GM23338 (cell line): ENCODE measurements around the gene LXN.

ENCODE experiments used
- CREB1 ChIP-seq: fragments of 250-450 bp; sonication (Bioruptor Pico); IDR thresholded peaks from 2 replicates; pipeline ENCODE4 v1.5.0; 2020; ENCODE audit warnings: low read depth, mild to moderate bottlenecking, moderate library complexity
- EZH2 ChIP-seq: fragments of 200-600 bp; sonication (generic); IDR thresholded peaks from one replicate; pipeline ENCODE4 v1.8.0; 2017; ENCODE audit warnings: antibody characterized with exemption, mild to moderate bottlenecking, low read depth; ENCODE audit not compliant: unreplicated experiment
- EZH2phosphoT487 ChIP-seq: fragments of 200-600 bp; sonication (generic); IDR thresholded peaks from one replicate; pipeline ENCODE4 v1.8.1; 2018; ENCODE audit warnings: antibody characterized with exemption; ENCODE audit not compliant: unreplicated experiment
- JUNB ChIP-seq: IDR thresholded peaks from one replicate; pipeline ENCODE4 v1.6.1; 2016; ENCODE audit warnings: antibody characterized with exemption; ENCODE audit not compliant: unreplicated experiment
- POLR2AphosphoS5 ChIP-seq: IDR thresholded peaks from 2 replicates; pipeline ENCODE4 v1.6.1; 2016; ENCODE audit warnings: antibody characterized with exemption, low read depth
- TF ChIP-seq, protein P1 (sequence below), 2 experiments: fragments of 200-600 bp in 1 of 2; sonication (generic) in 1 of 2; conservative IDR thresholded peaks; 2 replicates each; pipeline versions ENCODE4 v1.5.1 to v1.6.1; 2016 to 2017; ENCODE audit warnings: antibody characterized with exemption in 2 of 2, low read depth in 2 of 2, mild to moderate bottlenecking in 2 of 2, moderate library complexity in 1 of 2
- TF ChIP-seq, protein P2 (sequence below): IDR thresholded peaks from one replicate; pipeline ENCODE4 v1.6.1; 2018; ENCODE audit warnings: antibody characterized with exemption; ENCODE audit not compliant: unreplicated experiment
- TF ChIP-seq, protein P3 (sequence below): IDR thresholded peaks from 2 replicates; pipeline ENCODE4 v1.6.1; 2016; ENCODE audit warnings: antibody characterized with exemption

DNA sequence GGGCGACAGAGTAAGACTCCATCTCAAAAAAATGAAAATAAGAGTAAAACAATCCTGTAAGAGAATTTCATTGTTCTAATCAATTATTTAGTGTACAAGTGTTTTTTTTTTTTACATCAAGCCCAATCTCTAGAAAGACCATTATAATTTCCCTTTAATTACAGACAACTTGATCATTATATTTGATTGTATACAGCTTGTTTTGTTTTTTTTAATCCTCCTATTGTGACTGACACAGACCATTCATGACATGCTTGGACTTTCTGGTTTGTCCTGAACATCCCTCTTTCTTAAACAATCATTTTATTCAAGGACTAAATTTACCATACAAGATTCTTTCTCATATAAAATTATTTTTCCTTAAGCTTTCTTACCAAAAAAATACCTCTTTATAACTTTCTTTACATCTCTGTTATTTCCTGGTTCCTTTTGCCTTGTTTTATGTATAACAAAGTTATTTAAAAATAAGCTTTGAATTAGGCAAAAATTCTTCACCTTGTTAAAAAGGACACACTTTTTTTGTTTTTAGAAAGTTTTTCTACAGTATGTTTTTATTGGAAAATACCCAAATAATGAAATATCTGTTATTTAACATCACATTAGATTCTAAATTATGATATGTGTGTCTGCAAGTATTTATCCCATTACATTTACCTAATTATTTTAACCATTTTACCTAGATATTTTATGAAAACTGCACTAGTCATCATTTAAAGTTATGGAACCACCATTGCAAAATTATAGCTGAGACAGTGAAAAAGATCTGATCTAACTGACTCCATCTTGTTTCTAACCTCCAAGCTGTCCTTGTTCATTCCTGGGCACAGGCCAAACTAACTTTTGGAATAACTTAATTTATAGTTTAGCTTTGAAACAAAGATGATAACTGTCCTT lies 54.2 kb downstream of the LXN start:
- TF ChIP-seq, protein P1, sequence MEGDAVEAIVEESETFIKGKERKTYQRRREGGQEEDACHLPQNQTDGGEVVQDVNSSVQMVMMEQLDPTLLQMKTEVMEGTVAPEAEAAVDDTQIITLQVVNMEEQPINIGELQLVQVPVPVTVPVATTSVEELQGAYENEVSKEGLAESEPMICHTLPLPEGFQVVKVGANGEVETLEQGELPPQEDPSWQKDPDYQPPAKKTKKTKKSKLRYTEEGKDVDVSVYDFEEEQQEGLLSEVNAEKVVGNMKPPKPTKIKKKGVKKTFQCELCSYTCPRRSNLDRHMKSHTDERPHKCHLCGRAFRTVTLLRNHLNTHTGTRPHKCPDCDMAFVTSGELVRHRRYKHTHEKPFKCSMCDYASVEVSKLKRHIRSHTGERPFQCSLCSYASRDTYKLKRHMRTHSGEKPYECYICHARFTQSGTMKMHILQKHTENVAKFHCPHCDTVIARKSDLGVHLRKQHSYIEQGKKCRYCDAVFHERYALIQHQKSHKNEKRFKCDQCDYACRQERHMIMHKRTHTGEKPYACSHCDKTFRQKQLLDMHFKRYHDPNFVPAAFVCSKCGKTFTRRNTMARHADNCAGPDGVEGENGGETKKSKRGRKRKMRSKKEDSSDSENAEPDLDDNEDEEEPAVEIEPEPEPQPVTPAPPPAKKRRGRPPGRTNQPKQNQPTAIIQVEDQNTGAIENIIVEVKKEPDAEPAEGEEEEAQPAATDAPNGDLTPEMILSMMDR (conservative IDR thresholded peaks at IDR 0.05; ENCODE audit: low read depth in 2 of 2), result no peak
- no peak for TF ChIP-seq EZH2phosphoT487
- no peak for TF ChIP-seq JUNB
- TF ChIP-seq, protein P2, sequence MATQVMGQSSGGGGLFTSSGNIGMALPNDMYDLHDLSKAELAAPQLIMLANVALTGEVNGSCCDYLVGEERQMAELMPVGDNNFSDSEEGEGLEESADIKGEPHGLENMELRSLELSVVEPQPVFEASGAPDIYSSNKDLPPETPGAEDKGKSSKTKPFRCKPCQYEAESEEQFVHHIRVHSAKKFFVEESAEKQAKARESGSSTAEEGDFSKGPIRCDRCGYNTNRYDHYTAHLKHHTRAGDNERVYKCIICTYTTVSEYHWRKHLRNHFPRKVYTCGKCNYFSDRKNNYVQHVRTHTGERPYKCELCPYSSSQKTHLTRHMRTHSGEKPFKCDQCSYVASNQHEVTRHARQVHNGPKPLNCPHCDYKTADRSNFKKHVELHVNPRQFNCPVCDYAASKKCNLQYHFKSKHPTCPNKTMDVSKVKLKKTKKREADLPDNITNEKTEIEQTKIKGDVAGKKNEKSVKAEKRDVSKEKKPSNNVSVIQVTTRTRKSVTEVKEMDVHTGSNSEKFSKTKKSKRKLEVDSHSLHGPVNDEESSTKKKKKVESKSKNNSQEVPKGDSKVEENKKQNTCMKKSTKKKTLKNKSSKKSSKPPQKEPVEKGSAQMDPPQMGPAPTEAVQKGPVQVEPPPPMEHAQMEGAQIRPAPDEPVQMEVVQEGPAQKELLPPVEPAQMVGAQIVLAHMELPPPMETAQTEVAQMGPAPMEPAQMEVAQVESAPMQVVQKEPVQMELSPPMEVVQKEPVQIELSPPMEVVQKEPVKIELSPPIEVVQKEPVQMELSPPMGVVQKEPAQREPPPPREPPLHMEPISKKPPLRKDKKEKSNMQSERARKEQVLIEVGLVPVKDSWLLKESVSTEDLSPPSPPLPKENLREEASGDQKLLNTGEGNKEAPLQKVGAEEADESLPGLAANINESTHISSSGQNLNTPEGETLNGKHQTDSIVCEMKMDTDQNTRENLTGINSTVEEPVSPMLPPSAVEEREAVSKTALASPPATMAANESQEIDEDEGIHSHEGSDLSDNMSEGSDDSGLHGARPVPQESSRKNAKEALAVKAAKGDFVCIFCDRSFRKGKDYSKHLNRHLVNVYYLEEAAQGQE, result no peak
- no peak for TF ChIP-seq POLR2AphosphoS5
- TF ChIP-seq EZH2, result no peak
- no peak for TF ChIP-seq CREB1
- TF ChIP-seq, protein P3, sequence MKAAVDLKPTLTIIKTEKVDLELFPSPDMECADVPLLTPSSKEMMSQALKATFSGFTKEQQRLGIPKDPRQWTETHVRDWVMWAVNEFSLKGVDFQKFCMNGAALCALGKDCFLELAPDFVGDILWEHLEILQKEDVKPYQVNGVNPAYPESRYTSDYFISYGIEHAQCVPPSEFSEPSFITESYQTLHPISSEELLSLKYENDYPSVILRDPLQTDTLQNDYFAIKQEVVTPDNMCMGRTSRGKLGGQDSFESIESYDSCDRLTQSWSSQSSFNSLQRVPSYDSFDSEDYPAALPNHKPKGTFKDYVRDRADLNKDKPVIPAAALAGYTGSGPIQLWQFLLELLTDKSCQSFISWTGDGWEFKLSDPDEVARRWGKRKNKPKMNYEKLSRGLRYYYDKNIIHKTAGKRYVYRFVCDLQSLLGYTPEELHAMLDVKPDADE, result no peak
